ENCODE results near the gene MTHFSD.

Gene MTHFSD

DNA sequence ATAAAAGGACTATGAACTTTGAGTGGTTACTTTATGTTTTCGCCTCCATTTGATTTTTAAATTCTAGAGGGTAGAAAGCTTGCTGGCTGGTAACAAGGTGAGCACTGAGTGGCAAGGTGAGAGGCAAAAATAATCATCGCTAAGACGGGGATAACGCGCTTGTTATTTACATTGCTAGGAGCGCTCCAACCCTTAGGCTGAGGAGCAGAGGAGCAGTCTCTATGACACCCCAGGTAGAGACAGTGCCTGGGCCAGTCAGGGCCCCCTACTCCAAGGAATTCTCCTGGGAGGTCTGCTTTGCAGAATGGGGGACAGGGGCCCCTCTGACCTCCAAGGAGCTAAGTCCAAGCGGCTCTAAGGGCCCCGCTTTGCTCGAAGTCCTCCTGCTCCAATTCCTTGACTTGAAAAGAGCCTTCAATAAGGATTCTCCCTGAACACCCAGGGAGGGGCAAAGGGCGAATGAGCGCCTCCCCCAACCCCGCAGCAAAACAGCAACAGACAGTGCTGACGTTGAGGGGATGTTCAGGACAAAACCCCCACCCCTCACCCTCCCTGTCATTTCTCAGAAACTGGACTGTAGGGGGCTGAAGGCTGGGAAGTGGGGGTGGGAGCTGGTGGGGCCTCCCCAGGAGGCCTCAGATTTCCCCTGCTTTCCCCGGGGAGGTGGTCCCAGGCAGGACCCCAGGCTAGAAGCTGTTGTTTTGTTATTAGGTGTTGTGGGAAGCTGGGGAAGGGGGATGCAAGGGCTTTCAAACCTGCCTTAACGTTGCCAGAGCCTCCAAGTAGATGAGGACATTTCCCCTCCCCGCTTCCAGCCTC is 54.9 kb downstream of the MTHFSD start:
- DNase-seq: no peak

DNA sequence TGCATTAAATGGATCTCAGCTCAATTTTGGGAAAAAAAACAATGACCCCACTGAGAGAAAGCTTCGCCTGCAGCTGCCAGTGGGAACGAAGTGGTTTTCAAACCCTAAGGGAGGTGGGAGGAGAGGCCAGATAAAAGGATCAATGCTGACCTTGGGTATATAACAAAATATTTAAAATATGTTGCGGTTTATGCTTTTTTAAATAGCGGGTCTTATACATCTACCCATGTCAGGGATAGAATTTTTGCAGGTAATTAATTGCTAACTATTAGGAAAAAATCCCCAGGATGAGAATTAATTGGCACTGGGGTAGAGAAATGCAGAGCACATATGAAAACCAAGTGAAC is 55.6 kb downstream of the MTHFSD start:
- no peak for DNase-seq

DNA sequence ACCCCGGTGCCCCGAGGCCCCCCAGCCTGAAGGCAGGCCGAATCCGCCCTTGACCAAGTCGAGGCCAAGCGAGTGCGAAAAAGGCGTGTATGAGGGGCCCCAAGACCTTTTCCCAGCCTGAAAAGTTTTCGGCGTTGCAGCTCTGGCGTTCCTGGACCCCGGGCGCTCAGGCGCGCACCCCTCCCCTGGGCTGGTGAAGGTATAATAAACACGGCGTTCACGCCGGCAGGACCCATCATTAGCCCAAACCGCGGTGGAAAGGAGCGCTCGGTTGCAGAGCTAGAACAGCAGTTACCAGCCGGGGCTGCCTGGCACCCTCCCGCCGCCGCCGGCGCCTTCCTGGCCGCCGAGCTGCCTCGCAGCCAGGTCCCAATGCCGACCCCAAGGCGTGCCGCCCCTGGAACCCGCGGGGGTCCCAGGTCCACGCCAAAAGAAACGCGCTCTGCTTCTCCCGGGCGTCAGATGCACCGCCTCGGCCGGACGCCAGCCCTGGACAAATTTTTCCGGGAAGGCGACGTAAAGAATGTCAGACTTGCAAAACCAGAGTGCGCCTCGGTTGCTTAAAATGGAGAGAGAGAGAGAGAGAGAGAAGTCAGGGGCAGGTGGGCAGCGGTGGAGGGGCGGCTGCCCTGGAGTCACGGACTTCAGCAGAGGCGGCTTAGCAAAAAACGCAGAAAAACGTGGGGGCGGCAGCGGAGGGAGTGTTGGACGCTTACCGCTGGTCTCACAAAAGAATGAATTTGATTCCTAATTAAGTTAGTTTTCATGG is 56.2 kb downstream of the MTHFSD start:
- no peak for DNase-seq

DNA sequence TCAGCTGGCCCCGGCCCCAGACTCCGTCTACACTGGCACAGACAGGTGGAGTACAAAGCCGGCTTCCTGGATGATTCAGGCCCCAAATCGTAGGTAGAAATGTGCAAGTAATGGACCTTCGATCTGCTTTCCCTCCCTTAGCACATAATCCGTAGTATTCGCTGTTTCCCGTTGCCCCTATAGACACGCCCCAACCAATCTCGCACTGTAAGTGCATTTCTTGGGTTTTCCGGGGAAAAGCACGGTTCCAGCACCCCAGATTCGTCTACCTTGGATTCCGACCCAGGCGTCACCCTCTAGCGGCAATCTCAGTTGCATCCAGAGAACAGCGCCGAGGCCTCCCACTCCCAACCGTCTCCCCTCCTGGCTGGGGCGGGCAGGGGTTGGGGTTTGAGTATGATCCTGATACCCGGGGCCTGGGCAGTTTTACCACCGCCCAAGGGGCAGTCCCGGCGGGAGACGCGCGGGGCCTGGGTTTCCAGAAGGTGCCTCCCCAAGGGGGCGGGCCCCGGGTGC is 56.8 kb downstream of the MTHFSD start:
- no peak for DNase-seq

DNA sequence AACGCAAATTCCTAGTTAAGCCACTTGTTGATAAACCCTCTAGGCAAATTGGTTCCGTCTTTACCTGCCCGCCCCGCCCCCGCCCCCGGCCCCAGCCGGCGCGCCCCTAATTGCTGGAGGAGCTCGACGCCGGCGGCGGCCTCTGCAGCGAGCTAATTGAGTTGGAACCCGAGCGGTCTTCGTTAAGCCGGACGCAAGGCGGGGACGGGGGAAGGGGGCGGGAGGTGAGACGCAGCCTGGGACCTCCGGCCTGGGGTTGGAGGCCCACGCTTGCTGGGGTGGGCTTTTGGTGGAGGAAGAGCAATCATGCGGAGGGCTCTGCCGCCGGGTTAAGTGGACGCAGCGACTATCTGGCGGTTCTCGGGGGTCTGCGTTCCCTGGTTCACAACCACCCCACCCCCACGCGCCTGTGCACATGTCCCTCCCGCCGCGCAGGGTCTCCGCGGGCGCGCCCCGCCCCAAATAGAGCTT is 57.4 kb downstream of the MTHFSD start:
- DNase-seq: no peak

DNA sequence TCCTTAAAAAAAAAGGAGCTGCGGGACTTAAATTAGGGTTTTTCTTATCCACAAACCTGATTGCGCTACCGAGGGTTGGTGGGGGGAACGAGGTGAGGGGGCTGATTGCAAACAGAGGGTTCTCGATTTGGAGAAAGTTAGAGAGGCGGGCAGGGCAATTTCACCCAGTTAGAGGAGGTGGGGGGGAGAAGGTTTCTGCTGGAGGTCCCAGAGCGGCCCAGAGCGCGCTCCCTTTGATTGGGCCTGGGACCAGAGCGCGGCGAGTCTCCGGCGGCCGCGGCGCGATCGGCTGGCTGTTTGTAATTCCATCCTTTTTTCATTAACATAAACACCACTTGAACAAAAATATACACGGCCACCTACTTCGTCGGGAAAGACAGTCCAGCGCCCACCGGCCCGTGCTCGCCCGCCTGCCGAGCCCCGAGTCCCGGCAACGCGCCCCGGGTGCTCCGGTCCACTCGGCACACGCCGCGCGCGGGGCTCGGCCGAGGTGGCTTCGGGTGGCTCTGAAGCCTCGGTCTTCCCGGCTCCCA is 58.0 kb downstream of the MTHFSD start:
- no peak for DNase-seq

DNA sequence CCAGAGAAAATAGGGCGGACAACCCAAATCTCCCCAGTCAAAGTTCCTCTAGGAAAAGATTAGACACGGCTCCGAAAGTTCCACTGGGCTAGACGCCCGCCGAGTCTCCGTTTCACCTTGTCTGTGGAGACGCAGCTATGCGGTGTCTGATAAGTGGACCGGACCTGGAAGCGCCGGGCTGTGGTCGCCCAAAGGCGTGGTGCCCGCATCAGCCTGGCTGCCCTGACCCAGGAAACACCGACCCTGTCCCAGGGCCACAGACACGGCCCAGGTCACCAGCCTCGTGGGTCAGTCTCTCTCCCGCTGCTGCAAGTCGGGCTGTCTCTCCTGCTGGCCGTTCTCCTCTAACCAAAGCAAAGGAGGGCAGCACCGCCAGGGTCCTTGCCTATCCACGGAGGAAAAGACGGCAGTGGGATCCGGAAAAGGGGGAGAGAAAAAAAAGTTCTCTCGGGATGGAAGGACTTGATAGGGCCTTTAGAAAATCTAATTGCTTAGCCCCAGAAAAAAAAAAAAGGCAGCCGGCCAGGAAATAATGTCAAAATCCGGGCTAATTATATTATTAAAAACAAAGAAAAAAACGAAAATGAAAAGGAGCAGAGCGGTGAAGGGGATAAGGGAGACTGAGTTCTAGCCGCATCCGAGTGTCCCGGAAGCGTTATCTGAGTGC is 58.6 kb downstream of the MTHFSD start:
- DNase-seq: no peak

DNA sequence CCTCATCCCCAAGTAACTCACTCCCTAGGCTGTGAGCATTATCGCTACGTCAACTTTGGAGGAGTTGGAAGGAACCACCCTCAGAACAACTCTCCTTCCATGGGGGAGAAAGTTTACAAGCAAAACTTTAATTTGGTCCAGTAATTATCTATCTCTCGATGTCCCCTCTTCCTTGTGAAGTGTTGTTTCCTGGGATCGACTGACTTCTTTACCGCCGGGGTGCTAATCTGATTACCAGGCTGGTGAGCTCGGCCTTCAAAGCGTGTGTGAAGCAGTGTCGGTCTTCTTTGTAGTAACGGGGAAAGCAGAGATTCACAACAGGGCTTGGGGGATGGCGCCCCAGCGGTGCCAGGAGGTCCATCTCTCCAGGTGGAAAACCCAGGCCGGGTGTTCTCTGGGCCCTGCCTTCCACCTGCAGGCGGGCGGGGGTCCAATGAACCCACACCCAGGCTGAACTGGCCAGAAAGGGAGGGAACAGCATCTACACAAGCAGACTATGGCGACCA is 59.2 kb downstream of the MTHFSD start:
- no peak for DNase-seq

DNA sequence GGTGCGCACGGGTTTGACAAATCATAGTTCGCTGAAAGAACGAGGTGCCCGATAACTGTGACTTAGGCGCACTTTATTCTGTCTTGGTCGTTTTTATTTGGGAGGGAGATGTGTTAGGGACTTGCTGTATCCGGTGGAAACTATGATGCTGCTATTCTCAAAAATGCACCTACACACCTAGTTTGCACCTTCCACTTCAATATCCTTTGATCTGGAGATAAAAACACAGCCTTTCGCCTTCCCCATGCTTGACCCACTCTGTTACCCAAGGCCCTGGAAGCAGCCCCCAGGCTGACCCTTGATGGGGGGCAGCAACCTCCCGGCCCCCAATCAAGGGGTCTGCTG is 59.7 kb downstream of the MTHFSD start:
- DNase-seq: no peak

DNA sequence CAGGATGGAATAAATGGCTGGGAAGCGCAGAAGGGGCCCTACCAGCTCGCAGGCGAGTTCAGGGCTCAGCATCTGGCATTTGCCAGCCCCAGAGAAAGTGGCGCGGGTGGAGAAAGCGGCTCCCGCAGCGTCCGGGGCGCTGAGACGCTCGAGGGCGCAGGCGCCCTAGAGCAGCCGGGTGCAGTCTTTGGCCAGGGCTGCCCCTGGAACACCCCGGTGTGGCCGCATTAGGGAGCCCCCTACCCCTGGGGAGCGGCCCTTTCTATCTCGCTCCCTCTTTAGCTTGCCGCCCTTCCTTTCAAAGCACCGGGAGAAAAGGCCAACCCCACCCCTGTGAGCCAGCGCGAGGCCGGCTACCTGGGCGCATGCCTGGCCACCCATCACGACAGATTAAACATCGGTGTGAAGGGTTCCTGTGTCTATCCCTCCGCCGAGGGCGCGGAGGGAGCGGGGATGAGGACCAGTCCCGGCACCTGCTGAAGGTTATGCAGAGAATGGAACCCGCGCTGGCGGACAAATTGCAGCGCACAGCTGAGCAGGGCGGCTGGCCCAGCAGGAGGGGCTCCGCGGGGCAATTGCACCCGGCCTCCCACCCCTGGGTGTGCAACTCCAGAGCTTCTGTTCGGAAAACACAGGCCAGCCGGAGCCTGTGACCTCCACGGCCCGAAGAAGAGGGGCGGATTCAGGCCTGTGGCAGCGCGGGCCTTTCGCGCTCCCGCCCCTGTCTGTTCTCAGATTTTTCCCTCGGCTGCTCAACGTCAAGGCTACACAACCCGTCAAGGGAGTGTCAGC is 60.3 kb downstream of the MTHFSD start:
- no peak for DNase-seq

DNA sequence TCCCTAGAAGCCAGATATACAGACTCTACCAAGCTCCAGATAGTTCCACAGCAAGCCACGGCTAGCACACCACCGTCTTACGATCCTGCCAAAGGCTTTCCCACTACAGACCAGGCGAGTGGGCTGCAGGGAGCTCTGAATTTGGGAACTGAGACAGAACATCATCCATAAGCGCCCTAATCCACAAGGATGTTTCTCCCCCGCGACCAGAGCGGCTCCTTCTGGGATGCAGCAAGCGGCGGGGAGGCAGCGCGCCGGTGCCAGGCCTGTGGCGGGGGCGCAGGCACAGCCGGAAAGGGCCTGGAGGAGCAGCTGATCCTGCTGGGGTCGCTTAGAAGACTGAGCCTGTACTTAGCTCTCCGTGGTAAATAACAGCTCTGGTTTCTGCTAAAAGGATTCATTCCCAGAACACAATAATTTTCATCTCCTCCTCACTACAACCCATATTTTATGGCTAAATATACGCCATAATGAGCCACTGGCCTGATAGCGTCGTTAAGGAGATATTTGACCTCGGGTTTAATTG is 60.9 kb downstream of the MTHFSD start:
- DNase-seq: no peak

DNA sequence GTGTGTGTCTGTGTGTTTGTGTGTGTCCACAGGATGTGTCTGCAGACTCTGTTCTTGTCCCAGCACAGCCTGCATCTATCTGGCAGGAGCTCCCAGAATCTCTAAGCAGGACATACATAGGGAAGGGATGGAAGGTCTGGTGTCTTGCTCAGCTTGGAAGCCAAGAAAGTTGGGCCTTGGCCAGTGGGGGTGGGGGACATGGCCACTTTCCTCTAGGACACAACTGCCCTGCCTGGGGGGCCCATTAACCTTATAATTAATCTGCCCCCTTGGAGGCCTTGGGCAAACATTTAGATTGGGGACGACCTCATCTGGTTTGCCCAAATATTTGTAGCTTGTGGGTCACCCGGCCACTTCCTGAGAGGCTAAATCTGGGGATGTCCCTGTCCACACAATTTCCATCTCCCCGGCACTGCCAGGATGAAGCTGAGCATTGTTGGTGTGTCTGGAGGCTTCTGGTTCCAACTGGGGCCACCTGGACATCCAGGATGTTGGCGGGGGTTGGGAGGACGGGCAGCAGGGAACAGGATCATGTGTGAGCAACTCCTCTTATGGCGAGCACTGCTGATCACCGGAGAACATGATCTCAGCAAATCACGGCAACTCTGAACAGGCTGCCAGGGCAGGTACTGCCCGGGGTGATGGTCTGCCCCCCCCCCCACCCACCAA is 61.9 kb downstream of the MTHFSD start:
- DNase-seq: no peak

DNA sequence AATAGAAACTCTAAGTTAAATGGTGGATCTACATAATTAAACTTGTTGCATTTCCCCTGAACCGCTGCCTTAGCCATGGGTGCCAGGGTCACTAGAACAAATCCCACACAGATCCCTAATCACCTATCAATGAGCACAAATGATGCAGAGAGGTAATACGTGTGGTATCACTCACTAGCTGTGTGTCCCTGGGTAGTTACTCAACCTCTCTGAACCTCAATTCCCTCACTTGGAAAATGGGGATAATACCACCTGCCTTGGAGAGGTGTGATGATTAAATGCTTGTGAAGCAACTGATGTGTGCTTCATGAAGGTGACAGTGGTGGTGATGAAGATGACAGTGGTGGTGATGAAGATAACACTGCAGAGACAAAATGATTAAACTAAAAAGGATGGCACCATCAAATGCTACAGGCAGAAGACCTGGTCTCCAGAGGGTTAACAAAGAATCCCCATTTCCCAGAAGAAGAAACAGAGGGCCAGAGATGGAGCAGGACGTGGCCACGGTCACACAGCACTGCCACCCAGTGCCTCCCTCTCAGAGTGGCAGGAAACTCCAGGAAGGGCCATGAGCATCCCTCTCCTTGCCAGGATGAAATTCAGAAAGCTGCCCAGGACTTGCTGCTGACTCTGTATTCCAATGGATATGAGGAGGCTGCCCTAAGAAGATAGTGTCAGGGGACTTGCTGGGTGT is 62.6 kb downstream of the MTHFSD start:
- DNase-seq: no peak

DNA sequence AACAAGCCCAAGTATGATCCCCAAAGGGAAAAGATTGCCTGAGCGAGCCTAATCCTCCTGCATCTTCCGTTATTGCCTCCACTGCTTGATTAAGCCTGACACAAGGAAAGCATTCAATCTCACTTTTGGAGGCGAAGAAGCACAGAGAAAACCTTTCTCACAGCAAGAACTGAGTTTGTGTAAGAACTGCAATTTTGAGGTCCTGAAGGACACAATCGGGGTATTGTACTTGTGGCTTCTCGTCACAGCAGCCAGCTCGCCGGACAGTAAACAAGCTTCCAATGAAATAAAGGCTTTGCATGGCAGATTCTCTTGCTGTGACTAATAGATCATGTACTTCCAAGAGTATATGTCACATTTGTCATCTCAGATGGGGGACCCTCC is 63.4 kb downstream of the MTHFSD start:
- no peak for DNase-seq

DNA sequence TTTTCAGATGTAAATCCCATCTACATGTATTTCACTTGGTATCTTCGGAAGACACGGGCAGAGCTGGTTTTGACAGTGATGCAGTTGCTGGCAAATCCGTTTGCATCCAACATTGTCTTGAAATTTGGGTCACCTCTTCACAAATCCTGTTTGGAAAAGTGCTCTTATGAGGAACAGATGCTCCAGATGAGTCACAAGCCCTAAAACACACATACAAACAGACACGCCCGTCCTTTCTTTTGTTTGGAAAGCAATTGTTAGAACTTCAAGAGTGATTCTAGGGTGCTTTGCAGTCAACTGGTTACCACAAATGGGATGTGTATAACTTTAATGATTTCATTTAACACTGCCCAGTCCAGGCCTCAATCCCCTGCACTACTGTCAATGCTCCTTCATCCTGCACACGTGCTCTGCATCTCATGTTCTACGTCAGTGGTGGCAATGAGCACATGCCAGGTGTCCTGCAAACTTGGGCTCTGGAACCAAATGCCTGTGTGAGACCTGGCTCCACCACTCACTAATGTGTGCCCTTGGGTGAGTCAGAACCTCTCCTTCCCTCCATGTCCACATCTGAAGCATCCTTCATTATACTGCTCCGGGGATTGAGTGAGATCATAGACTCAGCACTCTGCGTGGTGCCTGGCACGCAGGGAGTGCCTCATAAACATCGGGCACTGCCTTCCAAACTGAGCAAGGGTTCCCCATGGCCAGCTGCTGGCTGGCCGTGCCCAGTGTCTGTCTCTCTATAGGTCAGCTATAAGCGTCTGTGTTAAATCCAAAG is 64.0 kb downstream of the MTHFSD start:
- DNase-seq: no peak

DNA sequence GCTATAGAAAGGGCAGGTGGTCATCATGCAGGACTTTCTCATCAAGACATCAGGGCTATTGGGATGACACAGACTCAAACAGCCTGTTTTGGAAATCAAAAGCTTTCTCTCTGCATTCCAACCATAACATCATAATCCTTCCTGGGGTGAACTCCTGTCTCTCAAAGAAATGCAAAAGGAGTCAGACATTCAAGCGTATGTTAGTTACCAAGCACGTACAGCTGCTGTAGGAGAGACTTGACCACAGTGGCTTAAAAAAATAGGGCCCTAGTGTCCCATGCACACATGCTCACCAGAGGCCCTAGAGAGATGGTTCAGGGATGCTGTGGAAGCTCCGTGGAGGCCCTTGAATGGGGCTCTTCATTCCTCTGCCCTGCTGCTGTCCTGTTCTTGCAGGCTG is 69.3 kb downstream of the MTHFSD start:
- no peak for DNase-seq

DNA sequence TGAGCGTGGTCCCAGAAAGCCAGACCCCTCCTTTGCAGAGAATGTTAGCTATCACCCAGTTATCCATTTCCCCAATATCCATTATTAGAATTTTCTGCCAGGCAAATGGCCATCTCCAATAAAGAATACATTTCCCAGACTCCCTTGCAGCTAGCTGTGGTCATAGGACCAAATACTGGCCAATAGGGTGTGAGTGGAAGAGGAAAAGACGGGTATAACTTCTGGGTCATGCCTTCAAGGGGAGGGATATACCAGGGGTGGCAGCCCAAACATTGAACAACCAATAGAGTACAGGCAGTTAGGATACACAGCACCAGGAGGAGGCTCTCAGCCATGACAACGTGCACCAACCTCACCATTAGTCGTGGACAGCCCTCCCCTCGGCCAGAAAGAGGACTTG is 70.8 kb downstream of the MTHFSD start:
- no peak for DNase-seq

DNA sequence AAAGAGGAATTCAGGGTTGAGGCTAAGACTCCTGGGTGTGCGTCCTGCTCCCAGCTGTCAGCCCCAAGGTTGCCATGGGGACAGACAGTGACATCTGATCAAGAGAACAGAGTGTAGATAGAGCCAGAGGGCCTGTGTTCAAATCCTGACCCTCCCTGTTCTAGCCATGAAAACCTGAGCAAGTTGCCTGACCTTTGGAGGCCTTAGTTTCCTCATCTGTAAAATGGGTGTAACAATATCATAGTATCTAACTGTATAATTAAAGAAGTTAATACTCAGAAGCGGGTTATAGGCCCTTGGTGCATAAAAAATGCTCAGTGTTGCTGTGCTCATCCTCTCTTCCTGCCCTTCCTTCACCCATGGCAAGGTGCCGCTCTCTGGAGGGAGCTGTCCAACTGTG is 73.4 kb downstream of the MTHFSD start:
- DNase-seq: no peak

DNA sequence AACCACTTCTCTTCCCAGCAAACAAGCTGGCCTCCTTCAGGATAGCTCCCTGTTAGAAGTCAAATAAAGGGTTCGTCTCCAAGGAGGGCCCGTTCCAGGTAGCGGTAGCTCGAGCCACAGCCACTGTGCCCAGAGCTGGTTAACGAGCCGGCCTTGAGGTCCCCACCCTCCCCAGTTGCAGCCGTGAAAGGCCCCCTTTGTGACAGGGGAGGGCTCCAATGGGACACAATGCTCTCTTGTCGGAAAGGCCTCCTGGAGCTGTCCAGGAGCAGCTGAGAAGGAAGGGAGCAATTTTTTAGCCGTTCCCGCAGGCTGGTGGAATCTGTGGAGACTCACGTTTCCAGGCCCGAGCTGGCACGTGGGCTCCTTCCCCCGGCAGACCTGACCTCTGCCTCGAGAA is 74.6 kb downstream of the MTHFSD start:
- no peak for DNase-seq

Data from activated gamma-delta T cell treated with Interleukin-2 at 50 U/mL for 16 hours (primary cell).